Measurements from ENCODE around the gene IFTAP. TPM values are rescaled to one million over a fixed set of nuclear protein-coding genes. Genes with fewer than 3 reads are reported as not detected.

IFTAP gene
- total RNA-seq, 1 donor from 2014 or later = 33.1 TPM

- Mint-ChIP-seq H3K4me1 (ENCODE audit: unreplicated experiment) (peaks cover 14% of the 10 kb centered on the region), H3K36me3 (no peaks in the 10 kb centered on the region), H3K9me3 (no peaks in the 10 kb centered on the region), H3K27ac (no peak overlapping the region), H3K4me3 (peak overlapping the region; percentile 85), H3K27me3 (peaks cover 36% of the 10 kb centered on the region)
- DNase-seq (ENCODE audit: extremely low spot score, unreplicated experiment) = no peak
- TF ChIP-seq CTCF (conservative IDR thresholded peaks at IDR 0.05) = peak; percentile 90
Observed at GRCh38 chr11:36564376-36565030, 29.8 kb upstream of the IFTAP start.

GRCh38 chr11:36565031-36565610 is 29.2 kb upstream of the IFTAP start:
- no peak for TF ChIP-seq CTCF (conservative IDR thresholded peaks at IDR 0.05)
- Mint-ChIP-seq H3K4me1 (ENCODE audit: unreplicated experiment) (peaks cover 14% of the 10 kb centered on the region), H3K27me3 (peaks cover 31% of the 10 kb centered on the region), H3K4me3 (peak overlapping the region; percentile 85), H3K9me3 (no peaks in the 10 kb centered on the region), H3K27ac (no peak overlapping the region), H3K36me3 (no peaks in the 10 kb centered on the region)
- DNase-seq (ENCODE audit: extremely low spot score, unreplicated experiment) = no peak

DNA sequence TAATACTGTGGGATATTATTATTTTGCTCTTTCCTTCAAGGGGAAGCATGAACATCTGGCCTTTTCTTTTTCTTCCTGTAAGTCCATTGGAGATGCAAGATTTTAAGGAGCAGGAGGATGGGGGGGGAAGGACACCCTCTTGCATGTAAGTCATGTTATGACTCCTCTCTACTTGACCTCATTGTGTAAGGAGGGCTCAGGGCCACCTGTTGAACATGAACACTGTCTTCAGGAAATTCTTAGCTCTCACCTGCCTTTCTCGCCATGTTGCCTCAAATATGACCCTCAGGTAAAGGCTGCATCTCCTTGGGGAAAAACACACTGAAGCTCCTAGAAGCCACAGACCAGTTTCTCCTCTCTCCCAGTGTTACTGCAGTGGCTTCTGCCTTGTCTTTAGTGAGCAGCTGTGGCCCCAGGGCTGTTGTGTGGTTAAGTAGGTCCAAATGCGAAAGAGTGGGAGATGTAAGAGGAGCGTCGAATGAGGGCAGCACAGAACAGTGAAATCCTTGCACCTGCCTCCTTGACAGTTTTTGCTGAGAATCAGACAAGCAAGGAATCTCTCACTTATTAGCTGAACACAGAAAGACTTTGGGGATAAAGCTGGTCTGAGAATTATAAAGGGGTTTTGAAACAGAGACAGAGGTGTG is 27.8 kb upstream of the IFTAP start:
- H3K36me3 Mint-ChIP-seq = no peaks in the 10 kb centered on the region
- no peak overlapping the region for H3K4me3 Mint-ChIP-seq
- H3K4me1 Mint-ChIP-seq (ENCODE audit: unreplicated experiment) = peaks cover 14% of the 10 kb centered on the region
- H3K27me3 Mint-ChIP-seq = peaks cover 42% of the 10 kb centered on the region
- no peak overlapping the region for H3K27ac Mint-ChIP-seq
- no peak for TF ChIP-seq CTCF (conservative IDR thresholded peaks at IDR 0.05)
- no peaks in the 10 kb centered on the region for H3K9me3 Mint-ChIP-seq
- DNase-seq (ENCODE audit: extremely low spot score, unreplicated experiment) = no peak

DNA sequence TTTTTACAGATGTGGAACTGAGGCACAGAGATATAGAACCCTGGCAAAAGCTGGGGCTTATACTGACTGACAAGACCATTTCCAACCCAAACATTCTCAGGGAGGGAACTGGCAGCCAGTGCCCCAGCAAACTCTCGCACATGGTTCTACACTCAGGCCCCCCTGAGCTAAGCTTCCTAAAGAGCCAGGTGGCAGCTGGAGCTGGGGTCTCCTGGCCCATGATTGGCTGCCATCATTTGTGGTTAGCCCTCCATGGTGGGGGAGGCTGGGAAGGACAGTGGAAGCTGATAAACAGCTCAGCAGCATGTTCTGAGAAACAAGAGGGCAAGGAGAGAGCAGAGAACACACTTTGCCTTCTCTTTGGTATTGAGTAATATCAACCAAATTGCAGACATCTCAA is 26.6 kb upstream of the IFTAP start, which contains the start of gene RAG1:
TSS of gene RAG1 (plus strand) at position 314 of the 400 bp plus-strand sequence. CDS start 5,298 bp downstream, outside the sequence.
- Mint-ChIP-seq H3K27ac (no peak within 1 kb of the TSS), H3K4me3 (no peak within 1 kb of the TSS), H3K4me1 (ENCODE audit: unreplicated experiment) (peaks cover 14% of the 10 kb centered on the region), H3K36me3 (no peaks in the 10 kb centered on the region), H3K27me3 (peaks cover 49% of the 10 kb centered on the region), H3K9me3 (no peaks in the 10 kb centered on the region)
- no peak for DNase-seq (ENCODE audit: extremely low spot score, unreplicated experiment)
- no peak for TF ChIP-seq CTCF (conservative IDR thresholded peaks at IDR 0.05)

DNA sequence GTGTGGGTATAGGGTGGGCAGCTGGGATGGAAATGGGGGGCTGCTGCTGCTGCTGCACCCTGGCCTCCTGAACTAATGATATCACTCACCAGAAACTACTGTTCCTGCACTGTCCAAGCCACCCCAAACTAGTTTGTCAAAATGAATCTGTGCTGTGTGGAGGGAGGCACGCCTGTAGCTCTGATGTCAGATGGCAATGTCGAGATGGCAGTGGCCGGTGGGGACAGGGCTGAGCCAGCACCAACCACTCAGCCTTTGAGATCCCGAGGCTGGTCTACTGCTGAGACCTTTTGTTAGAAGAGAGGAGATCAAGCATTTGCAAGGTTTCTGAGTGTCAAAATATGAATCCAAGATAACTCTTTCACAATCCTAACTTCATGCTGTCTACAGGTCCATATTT is 25.2 kb upstream of the IFTAP start:
- peaks cover 54% of the 10 kb centered on the region for H3K27me3 Mint-ChIP-seq
- no peak overlapping the region for H3K4me3 Mint-ChIP-seq
- TF ChIP-seq CTCF (conservative IDR thresholded peaks at IDR 0.05) = no peak
- no peak for DNase-seq (ENCODE audit: extremely low spot score, unreplicated experiment)
- H3K27ac Mint-ChIP-seq = no peak overlapping the region
- no peaks in the 10 kb centered on the region for H3K36me3 Mint-ChIP-seq
- H3K4me1 Mint-ChIP-seq (ENCODE audit: unreplicated experiment) = peaks cover 12% of the 10 kb centered on the region
- no peaks in the 10 kb centered on the region for H3K9me3 Mint-ChIP-seq

Measured in type B pancreatic cell (in vitro differentiated cells).